GM18861 (cell line): ENCODE results near the gene ECM2.

Source experiments
- ATAC-seq: cut with Tn5 transposase; IDR thresholded peaks from one replicate; pipeline ENCODE4 v1.9.1; 2021; ENCODE audit not compliant: unreplicated experiment

Gene ECM2

DNA sequence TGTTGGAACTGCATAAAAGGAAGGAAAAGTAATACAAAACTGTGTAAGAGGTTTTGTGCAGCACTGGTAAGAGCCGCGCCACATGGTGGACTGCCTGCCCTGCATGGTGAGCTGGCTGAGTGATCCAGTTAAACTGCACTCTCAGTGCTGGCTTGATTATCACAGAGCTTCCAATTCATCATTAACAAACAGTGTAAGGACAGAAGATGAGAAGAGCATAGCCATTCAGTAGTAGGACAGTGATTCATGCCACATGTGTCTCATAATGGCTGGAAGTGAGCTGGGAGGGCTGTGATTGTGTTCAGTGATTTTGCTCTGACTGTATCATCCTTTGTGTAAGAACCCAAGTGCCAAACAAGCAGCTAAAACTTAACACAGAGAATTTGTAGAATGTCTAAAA is 67.6 kb downstream of the ECM2 start:
- no peak for ATAC-seq

DNA sequence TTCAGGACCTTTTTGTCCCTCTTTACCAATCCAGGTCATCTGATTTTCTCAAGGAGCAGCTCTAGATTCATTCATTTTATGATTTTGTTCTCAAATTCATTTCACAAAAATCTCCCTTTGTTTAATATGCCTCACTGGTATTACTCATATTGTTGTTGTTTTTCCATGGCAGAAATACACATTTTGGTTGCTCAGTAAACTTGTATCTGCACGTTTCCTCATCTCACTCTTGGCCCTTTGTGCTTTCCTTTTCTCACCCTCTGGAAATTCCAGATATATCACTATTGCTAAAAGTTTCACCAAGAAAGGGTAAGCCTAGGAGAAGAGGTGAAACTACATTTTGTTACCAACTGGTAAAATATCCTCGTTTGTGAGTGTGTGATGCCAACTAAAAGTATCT is 68.3 kb downstream of the ECM2 start:
- ATAC-seq = no peak

DNA sequence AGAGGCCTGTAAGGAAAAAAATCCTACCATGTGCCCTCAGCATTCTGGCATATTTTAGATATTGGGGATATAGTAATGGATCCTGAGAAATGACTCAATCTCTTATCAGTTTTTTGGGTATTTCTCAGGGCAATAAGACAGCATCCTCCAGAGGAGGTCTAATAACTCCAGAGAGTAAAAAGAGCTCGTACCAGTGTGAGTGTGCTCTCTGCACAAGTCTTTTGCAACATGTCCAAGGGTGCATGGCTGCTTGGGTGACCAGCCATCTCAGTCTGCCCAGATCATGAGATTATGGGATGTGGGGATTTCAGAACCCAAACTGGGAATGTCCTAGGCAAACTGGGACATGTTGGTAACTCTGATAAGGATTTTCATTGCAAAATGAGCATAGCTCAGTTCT is 68.7 kb downstream of the ECM2 start:
- no peak for ATAC-seq

DNA sequence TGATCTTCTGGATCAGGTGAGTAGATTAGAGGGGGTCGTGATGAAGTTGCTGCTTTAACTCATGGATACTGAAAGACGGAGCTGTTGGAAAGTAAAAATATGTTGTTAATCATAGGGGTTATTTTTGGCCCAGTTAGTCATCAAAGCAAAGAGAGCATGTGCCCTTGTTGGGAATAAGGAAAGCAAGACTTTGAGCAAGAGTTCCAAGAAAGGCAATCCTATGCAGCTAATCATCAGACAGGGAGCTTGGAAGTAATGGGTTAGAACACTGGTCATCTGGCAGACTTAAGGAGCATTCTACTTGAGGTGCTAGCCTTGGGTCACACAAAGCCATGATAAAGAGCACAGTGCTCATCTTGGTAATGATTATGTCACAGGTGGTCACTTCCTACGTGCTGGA is 71.8 kb downstream of the ECM2 start:
- no peak for ATAC-seq

DNA sequence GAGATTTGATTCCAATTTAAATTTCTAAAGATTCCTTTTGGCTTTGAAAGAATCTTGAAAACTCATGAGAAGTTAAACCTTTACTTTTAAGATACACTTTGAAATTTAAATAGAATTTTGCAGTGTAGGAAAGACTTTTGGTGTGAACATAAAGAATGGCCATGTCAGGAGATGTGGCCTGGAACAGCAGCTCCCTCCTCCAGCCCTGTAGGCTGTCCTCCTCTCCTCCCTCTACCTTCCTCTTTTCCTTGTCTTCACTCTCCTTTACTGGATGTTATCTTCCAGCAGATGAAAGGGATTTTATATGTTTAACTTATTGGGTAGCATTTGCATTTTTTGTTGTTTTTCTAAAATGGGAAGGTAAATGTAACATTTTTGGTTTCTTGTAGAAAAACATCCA is 72.4 kb downstream of the ECM2 start:
- no peak for ATAC-seq

DNA sequence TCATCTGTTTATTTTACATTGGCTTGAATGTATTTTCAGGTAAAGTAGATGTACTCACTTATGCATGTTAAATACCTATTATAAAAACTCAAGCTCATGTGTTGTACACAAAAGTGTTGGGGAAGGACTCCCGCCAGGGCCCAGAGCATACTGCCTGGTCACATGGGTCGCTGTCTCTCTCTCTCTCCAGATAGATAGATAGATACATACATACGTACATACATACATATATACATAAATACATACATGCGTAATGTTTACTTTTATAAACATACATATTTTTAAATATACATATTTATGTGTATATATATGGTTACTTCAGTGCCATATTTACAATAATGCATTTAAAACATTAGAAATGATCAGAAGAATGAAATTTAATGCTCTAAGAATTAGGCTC is 78.2 kb downstream of the ECM2 start:
- ATAC-seq = no peak

DNA sequence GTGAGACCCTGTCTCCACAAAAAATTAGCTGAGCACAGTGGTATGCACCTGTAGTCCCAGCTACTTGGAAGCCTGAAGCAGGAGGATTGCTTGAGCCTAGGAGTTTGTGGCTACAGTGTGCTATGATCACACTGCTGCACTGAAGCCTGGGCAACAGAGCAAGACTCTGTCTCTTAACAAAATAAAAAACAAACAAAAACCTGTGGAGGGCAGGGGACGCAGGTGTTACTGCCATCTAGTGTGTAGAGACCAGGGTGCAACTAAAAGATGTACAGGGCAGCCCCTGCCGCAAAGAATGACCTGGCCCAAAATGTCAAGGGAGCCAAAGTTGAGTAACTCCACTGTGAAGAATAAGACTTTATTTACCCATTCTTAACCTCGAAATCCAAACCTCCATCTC is 80.6 kb downstream of the ECM2 start:
- ATAC-seq = no peak

DNA sequence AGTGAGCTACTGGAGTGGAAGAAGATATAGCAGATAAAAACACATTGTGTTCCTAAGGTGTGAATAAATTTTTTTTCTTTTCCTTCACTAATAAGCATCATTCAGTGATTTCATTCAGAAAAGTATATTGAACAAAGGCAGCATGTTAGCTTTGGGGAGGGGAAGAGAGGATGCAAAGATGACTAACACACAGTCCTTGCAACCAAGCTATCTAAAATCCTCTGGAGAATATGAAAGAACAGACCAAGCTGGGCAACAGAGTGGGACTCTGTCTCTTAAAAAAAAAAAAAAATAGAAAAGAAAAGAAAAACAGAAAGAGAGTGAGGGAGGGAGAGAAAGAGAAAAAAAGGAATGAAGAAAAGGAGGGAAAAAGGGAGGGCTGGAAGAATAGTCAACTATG is 89.3 kb downstream of the ECM2 start:
- ATAC-seq = no peak
